Uterus (tissue), 4 donors: ENCODE measurements around the gene PRADC1. TPM values are rescaled to one million over a fixed set of nuclear protein-coding genes. Genes with fewer than 3 reads are reported as not detected.

ENCODE experiments used
- DNase-seq, 2 donors: peaks; one replicate each; pipeline ENCODE4 v3.0.0-alpha.2; 2019 to 2020
- H3K27ac ChIP-seq, 2 donors: fragments of 200-600 bp; sonication (generic); 1 replicate in 1 of 2; 2 replicates in 1 of 2; pipeline ENCODE4 v1.5.1; 2016 to 2018
- H3K27me3 ChIP-seq, 2 donors: fragments of 200-600 bp; sonication (generic); one replicate each; pipeline ENCODE4 v1.5.1; 2018 to 2019; ENCODE audit warnings: control low read depth in 1 of 2
- H3K36me3 ChIP-seq, 2 donors: fragments of 200-600 bp; sonication (generic); one replicate each; pipeline ENCODE4 v1.5.1; 2019; ENCODE audit warnings: control low read depth in 1 of 2
- H3K4me1 ChIP-seq, 2 donors: fragments of 200-600 bp; sonication (generic); one replicate each; pipeline ENCODE4 v1.5.1; 2018 to 2019; ENCODE audit warnings: control low read depth in 1 of 2
- H3K4me3 ChIP-seq, 2 donors: fragments of 200-600 bp; sonication (generic); 1 replicate in 1 of 2; 2 replicates in 1 of 2; pipeline ENCODE4 v1.5.1; 2018 to 2019; ENCODE audit warnings: mild to moderate bottlenecking in 1 of 2
- H3K9me3 ChIP-seq, 2 donors: fragments of 200-600 bp; sonication (generic); one replicate each; pipeline ENCODE4 v1.5.1; 2019; ENCODE audit warnings: control low read depth in 1 of 2
- CTCF ChIP-seq, 4 experiments: fragments of 200-600 bp in 2 of 4; fragments of 450-650 bp in 2 of 4; sonication (generic) in 2 of 4; IDR thresholded peaks; one replicate each; pipeline ENCODE4 v1.5.1; 2016 to 2019; ENCODE audit warnings: antibody characterized with exemption in 4 of 4, mild to moderate bottlenecking in 2 of 4, moderate library complexity in 1 of 4
- POLR2A ChIP-seq, 2 donors: fragments of 450-650 bp; IDR thresholded peaks; one replicate each; pipeline ENCODE4 v1.6.1; 2016; ENCODE audit warnings: antibody characterized with exemption in 2 of 2, mild to moderate bottlenecking in 1 of 2, moderate library complexity in 1 of 2
- intact Hi-C: fragments of 100-400 bp; cut with DNase I; formaldehyde crosslinking; loops from one replicate; pipeline ENCODE4 v1.15.1; 2023; ENCODE audit warnings: low total_unique reads
- total RNA-seq, 4 donors: library from RNA; depleted of rRNA in 3 of 4; stranded (reverse); fragments of >200 nt in 3 of 4; gene quantifications; one replicate each; pipeline versions ENCODE4 v1.1.0 to v1.2.4, GENCODE V29; 2014 to 2023
- donor health status: DM: yes; HTN: yes; CAD: no.

PRADC1 gene
- 10 to 100 TPM in 2 of 4 donors, 1 to 10 TPM in 2; 2.3 to 11.8 (median 9.8) TPM for total RNA-seq

DNA sequence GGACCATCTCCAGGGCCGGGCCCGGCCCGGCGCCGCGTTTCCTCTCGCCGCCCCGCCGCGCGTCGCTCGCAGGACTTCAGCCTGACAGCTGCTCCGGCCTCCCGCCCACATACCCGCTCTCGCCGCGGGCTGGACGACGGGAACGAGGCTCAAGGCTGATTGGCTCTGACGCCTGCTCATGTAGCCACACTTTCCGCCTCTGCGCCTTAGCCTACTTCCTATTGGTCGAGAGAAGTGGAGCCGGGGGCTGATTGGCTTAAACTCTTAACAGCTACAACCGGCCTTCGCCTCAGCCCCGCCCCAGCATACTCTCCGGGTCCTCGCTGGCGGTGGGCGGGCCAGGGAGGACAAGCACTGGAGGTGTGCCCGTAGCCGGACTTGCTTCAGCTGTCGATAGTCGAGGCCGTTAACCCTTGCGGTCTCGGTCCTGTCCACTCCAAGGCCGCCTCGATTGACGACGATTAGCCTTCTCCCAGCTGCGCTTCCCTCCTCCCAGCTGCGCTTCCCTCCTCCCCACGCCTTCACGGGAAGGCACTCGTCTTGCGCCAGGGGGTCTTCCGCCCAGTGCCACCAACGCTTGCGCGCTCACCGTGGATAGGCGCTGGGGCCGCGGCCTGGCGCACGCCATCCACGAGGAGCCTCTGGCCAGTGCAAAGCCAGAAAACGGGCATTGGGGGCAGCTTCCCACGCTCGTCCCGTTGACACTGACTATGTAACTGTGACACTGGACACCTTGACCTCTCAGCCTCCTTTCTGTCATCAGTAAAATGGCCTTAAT is at the start of gene PRADC1:
Gene PRADC1 (minus strand): TSS at position 86 of the 778 bp plus-strand sequence. CDS start 79 bp downstream, at position 7.
- DNase-seq, result peak; percentile 98 to 99
- peak within 1 kb of the TSS; percentile 61 to 98 for H3K4me3 ChIP-seq
- TF ChIP-seq CTCF (IDR thresholded peaks at IDR 0.05) (no peak), POLR2A (IDR thresholded peaks at IDR 0.05) (peak in 1 of 2 donors; percentile 28)
- intact Hi-C loops, result no loop called here
- peaks cover 0 to 9% of the 10 kb centered on the region in 2 donors for H3K4me1 ChIP-seq
- H3K9me3 ChIP-seq, result no peaks in the 10 kb centered on the region
- no peaks in the 10 kb centered on the region for H3K36me3 ChIP-seq
- H3K27ac ChIP-seq, result peak within 1 kb of the TSS; percentile 89 to 98
- H3K27me3 ChIP-seq, result no peaks in the 10 kb centered on the region

- TF ChIP-seq CTCF (IDR thresholded peaks at IDR 0.05) (no peak), POLR2A (IDR thresholded peaks at IDR 0.05) (no peak)
Measured at GRCh38 chr2:73281244-73281643, 48.2 kb upstream of the PRADC1 start.

DNA sequence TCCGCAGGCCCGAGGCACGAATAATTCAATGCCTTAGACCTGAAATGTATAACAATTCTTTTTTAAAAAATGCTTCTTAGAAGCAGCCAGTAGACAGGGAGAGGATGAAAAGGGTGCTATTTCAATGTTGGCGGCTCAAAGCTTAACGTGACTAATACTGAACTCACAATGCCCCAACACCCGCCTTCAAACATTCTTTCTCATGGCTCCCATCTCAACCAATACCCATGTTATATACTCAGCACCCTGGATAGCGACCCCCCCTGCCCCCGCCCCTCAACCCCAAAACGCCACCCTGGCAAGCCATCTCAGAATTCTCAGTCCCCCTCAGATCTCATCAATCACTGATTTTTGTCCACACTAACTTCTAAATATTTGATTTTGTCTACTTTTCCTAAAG is 46.8 kb upstream of the PRADC1 start:
- peaks cover 0 to 5% of the 10 kb centered on the region in 2 donors for H3K4me1 ChIP-seq
- H3K27ac ChIP-seq, result no peak overlapping the region
- intact Hi-C loops, result no loop called here
- H3K27me3 ChIP-seq, result no peaks in the 10 kb centered on the region
- no peak overlapping the region for H3K4me3 ChIP-seq
- no peak for TF ChIP-seq POLR2A (IDR thresholded peaks at IDR 0.05)
- no peaks in the 10 kb centered on the region for H3K9me3 ChIP-seq
- H3K36me3 ChIP-seq, result no peaks in the 10 kb centered on the region
- no peak for DNase-seq

More at GRCh38 chr2:73281244-73281643, 48.2 kb upstream of the PRADC1 start:
- Histone ChIP-seq H3K36me3 (no peaks in the 10 kb centered on the region), H3K4me1 (peaks cover 0 to 5% of the 10 kb centered on the region in 2 donors), H3K4me3 (no peak overlapping the region), H3K27me3 (no peaks in the 10 kb centered on the region), H3K9me3 (no peaks in the 10 kb centered on the region), H3K27ac (no peak overlapping the region)
- no peak for DNase-seq
- intact Hi-C loops, result no loop called here

- H3K27ac ChIP-seq, result no peak overlapping the region
- no peak for TF ChIP-seq POLR2A (IDR thresholded peaks at IDR 0.05)
- no peak for TF ChIP-seq CTCF (IDR thresholded peaks at IDR 0.05)
- intact Hi-C loops, result no loop called here
- DNase-seq, result no peak
- no peaks in the 10 kb centered on the region for H3K27me3 ChIP-seq
- peaks cover 0 to 3% of the 10 kb centered on the region in 2 donors for H3K4me1 ChIP-seq
- H3K36me3 ChIP-seq, result no peaks in the 10 kb centered on the region
- no peaks in the 10 kb centered on the region for H3K9me3 ChIP-seq
- H3K4me3 ChIP-seq, result no peak overlapping the region
Measured at GRCh38 chr2:73272270-73272669, 39.2 kb upstream of the PRADC1 start.

DNA sequence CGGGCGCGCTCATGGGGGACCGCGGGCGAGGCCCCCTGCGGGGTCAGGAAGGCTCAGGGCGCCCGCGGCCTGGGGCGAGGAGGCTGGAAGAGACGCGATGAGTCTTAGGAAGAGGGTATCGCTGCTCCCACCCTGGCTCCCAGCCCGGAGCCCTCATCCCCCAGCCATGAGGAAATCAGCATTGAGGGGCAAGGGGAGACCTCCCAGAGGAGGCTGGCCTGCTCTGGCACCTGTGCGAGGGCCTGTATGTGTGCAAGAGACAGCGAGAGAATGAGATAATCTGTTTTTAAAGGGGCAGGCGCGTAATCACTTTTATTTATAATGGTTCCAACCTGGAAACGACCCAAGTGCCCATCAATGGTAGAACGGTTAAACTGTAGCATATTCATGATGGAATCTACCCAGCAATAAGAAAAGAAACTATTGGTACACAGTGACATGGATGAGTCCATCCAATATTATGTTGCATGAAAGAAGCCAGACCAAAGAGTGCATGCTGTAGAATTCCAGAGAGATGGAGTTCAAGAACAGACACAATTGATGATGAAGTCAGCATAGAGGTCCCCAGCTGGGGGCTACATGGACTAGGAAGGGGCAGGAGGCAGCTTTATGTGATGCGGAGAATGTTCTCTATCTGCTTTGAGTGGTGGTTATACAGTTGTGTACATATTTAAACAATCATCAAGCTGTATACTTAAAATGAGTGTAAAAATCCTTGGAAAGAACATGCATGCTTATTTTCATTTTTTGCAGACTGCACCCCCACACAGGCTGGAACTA is 36.8 kb upstream of the PRADC1 start:
- H3K36me3 ChIP-seq, result no peaks in the 10 kb centered on the region
- intact Hi-C loops, result no loop called here
- no peak overlapping the region for H3K4me3 ChIP-seq
- peaks cover 0 to 3% of the 10 kb centered on the region in 2 donors for H3K4me1 ChIP-seq
- no peak for TF ChIP-seq POLR2A (IDR thresholded peaks at IDR 0.05)
- no peak for TF ChIP-seq CTCF (IDR thresholded peaks at IDR 0.05)
- H3K9me3 ChIP-seq, result no peaks in the 10 kb centered on the region
- H3K27ac ChIP-seq, result no peak overlapping the region
- no peaks in the 10 kb centered on the region for H3K27me3 ChIP-seq
- no peak for DNase-seq
